Esophagus squamous epithelium (tissue), 5 donors: Measurements from ENCODE around the gene STX8. TPM values are rescaled to one million over a fixed set of nuclear protein-coding genes. Genes with fewer than 3 reads are reported as not detected.

Experiments
- DNase-seq: peaks from one replicate; lab custom pipeline; 2025; lab: John Stamatoyannopoulos, UW
- H3K27ac ChIP-seq, 4 donors: fragments of 200-600 bp; sonication (generic); one replicate each; pipeline ENCODE4 v1.5.1; 2016 to 2019; ENCODE audit warnings: mild to moderate bottlenecking in 1 of 4
- H3K27me3 ChIP-seq, 4 donors: fragments of 200-600 bp; sonication (generic); 1 replicate in 3 of 4; 2 replicates in 1 of 4; pipeline versions ENCODE4 v1.5.1 to v1.6.0; 2017 to 2021; ENCODE audit warnings: antibody characterized with exemption in 1 of 4
- H3K36me3 ChIP-seq, 3 donors: fragments of 200-600 bp; sonication (generic); one replicate each; pipeline ENCODE4 v1.5.1; 2016 to 2019
- H3K4me1 ChIP-seq, 3 donors: fragments of 200-600 bp; sonication (generic); one replicate each; pipeline ENCODE4 v1.5.1; 2017 to 2019
- H3K4me3 ChIP-seq, 4 donors: fragments of 200-600 bp; sonication (generic); 1 replicate in 3 of 4; 2 replicates in 1 of 4; pipeline ENCODE4 v1.5.1; 2016 to 2019; ENCODE audit warnings: mild to moderate bottlenecking in 2 of 4, moderate library complexity in 1 of 4
- H3K9me3 ChIP-seq, 3 donors: fragments of 200-600 bp; sonication (generic); one replicate each; pipeline ENCODE4 v1.5.1; 2016 to 2019
- POLR2A ChIP-seq, 4 donors: fragments of 450-650 bp; IDR thresholded peaks; one replicate each; pipeline ENCODE4 v1.6.1; 2017; ENCODE audit warnings: antibody characterized with exemption in 4 of 4, mild to moderate bottlenecking in 4 of 4, moderate library complexity in 3 of 4
- WGBS, 2 donors: methylation state at CpG; one replicate each; pipeline ENCODE4 v1.1.5; 2018; 5-methylcytosine and 5-hydroxymethylcytosine counted together
- intact Hi-C: fragments of 100-400 bp; cut with DNase I; formaldehyde crosslinking; loops from one replicate; pipeline ENCODE4 v1.15.0; 2022
- total RNA-seq, 4 donors: library from RNA; depleted of rRNA; stranded (reverse); fragments of >200 nt; gene quantifications; one replicate each; pipeline ENCODE4 v1.1.0, GENCODE V29; 2016
- TF ChIP-seq, protein P1 (sequence below), 6 experiments: fragments of 450-650 bp in 4 of 6; fragments of 200-600 bp in 2 of 6; sonication (generic) in 2 of 6; IDR thresholded peaks; one replicate each; pipeline ENCODE4 v1.5.1; 2016 to 2019; ENCODE audit warnings: antibody characterized with exemption in 6 of 6, mild to moderate bottlenecking in 4 of 6, moderate library complexity in 4 of 6
- donor health status: DM: yes; HTN: yes; CAD: no.

STX8 gene
- total RNA-seq, 4 donors from 2014 or later: 31.8 to 66.4 (median 46.5) TPM

DNA sequence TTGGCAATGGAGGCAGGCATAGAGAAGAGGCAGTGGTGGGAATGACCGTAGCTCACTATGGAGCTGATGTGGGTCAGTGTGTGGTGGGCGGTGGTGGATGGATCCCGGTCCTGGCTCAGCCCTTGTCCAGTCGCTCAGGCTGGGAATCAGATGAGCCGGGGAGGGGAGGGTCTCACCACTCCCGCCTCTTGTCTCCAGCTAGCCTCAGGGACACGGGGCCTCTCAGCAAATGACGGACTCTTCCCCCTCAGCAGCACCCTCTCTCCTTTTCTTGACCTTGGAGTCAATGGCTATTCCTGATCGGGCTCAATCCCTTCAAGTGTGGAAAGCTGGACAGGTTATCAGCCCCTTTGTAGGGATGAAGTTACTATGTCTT is 345.8 kb downstream of the STX8 start:
- Histone ChIP-seq H3K4me3 (no peak overlapping the region), H3K4me1 (peaks cover 7 to 75% (median 8%) of the 10 kb centered on the region in 3 donors), H3K27ac (peak overlapping the region in 3 of 4 donors; percentile 39 to 86 (median 42)), H3K36me3 (no peaks in the 10 kb centered on the region), H3K9me3 (no peaks in the 10 kb centered on the region), H3K27me3 (no peaks in the 10 kb centered on the region)
- intact Hi-C loops: no loop called here
- 80 to 82% methylated on average over 4 to 5 of the region's 9 CpGs for WGBS, 2 donors
- no peak for DNase-seq
- no peak for TF ChIP-seq POLR2A (IDR thresholded peaks at IDR 0.05)
- TF ChIP-seq, protein P1, sequence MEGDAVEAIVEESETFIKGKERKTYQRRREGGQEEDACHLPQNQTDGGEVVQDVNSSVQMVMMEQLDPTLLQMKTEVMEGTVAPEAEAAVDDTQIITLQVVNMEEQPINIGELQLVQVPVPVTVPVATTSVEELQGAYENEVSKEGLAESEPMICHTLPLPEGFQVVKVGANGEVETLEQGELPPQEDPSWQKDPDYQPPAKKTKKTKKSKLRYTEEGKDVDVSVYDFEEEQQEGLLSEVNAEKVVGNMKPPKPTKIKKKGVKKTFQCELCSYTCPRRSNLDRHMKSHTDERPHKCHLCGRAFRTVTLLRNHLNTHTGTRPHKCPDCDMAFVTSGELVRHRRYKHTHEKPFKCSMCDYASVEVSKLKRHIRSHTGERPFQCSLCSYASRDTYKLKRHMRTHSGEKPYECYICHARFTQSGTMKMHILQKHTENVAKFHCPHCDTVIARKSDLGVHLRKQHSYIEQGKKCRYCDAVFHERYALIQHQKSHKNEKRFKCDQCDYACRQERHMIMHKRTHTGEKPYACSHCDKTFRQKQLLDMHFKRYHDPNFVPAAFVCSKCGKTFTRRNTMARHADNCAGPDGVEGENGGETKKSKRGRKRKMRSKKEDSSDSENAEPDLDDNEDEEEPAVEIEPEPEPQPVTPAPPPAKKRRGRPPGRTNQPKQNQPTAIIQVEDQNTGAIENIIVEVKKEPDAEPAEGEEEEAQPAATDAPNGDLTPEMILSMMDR (IDR thresholded peaks at IDR 0.05): no peak

- DNase-seq: no peak
- WGBS, 2 donors: 78 to 88% methylated on average over 4 to 13 of the region's 20 CpGs
- no peak overlapping the region for H3K4me3 ChIP-seq
- H3K27ac ChIP-seq: peak overlapping the region in 3 of 4 donors; percentile 42 to 86 (median 55)
- no peaks in the 10 kb centered on the region for H3K9me3 ChIP-seq
- H3K36me3 ChIP-seq: peaks cover 0 to 1% (median 0%) of the 10 kb centered on the region in 3 donors
- TF ChIP-seq, protein P1 (IDR thresholded peaks at IDR 0.05): no peak
- TF ChIP-seq POLR2A (IDR thresholded peaks at IDR 0.05): no peak
- no peaks in the 10 kb centered on the region for H3K27me3 ChIP-seq
- intact Hi-C loops: no loop called here
- H3K4me1 ChIP-seq: peaks cover 7 to 79% (median 8%) of the 10 kb centered on the region in 3 donors
These were observed 346.3 kb downstream of the STX8 start for GRCh38 chr17:9229160-9229825.

DNA sequence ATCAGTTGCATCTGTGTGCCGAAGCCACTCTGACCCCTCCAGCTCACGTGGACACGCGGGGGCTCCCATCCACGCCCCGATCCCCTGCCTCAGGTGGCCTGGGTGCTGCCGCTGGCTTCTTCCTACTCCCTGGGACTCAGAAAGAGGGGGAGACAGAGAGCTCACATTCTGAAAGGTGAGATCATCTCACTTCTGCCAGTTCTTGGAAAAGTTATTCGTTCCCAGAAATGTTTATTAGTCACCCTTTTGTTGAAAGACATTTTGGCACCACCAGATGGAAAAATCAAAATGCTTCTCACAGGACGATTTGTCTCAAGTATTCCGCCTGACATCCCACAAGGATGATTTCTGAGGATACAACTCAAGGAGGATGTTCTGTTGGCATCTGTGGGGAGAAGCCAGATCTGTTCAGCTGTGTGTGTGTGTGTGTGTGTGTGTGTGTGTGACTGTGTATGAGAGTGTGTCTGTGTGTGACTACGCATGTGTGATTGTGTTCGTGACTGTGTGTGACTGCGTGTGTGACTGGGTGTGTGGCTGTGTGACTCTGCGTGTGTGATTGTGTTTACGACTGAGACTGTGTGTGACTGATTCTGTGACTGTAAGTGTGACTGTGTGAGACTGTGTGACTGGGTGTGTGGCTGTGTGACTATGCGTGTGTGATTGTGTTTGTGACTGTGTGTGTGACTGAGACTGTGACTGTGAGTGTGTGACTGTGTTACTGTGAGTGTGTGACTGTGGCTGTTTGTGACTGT is 347.0 kb downstream of the STX8 start:
- peaks cover 0 to 8% (median 0%) of the 10 kb centered on the region in 3 donors for H3K36me3 ChIP-seq
- H3K4me1 ChIP-seq: peaks cover 7 to 80% (median 8%) of the 10 kb centered on the region in 3 donors
- TF ChIP-seq, protein P1 (IDR thresholded peaks at IDR 0.05): no peak
- TF ChIP-seq POLR2A (IDR thresholded peaks at IDR 0.05): no peak
- no peak overlapping the region for H3K4me3 ChIP-seq
- DNase-seq: no peak
- WGBS, 2 donors: 22 to 50% methylated on average over 11 to 16 of the region's 16 CpGs
- no peaks in the 10 kb centered on the region for H3K27me3 ChIP-seq
- H3K27ac ChIP-seq: peak overlapping the region; percentile 63 to 86 (median 80)
- no peaks in the 10 kb centered on the region for H3K9me3 ChIP-seq
- intact Hi-C loops: no loop called here

GRCh38 chr17:9227819-9228407 is 347.7 kb downstream of the STX8 start:
- peak overlapping the region; percentile 63 to 86 (median 80) for H3K27ac ChIP-seq

DNA sequence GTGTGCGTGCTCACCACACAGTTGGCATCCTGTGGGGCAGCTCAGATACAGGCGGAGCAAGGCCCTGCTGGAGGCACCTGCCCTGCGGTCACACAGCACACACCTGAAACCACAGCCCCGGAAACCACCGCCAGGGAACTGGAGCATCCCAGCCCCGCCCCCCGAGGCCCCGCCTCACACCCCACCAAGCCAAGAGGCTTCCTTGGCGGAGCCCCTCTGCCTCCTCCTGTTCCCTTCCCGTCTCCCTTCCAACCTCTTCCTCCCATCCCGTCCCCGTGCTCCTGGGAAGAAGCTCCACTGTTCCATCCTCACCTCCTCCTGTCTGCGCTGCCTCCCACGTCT is 348.9 kb downstream of the STX8 start:
- Histone ChIP-seq H3K4me1 (peaks cover 7 to 65% (median 8%) of the 10 kb centered on the region in 3 donors), H3K27me3 (no peaks in the 10 kb centered on the region), H3K36me3 (peaks cover 0 to 25% (median 5%) of the 10 kb centered on the region in 3 donors), H3K9me3 (no peaks in the 10 kb centered on the region), H3K27ac (peak overlapping the region in 3 of 4 donors; percentile 14 to 64 (median 62)), H3K4me3 (no peak overlapping the region)
- WGBS, 2 donors: 42 to 56% methylated on average over 11 to 13 of the region's 14 CpGs
- TF ChIP-seq, protein P1 (IDR thresholded peaks at IDR 0.05): no peak
- no peak for TF ChIP-seq POLR2A (IDR thresholded peaks at IDR 0.05)
- DNase-seq: no peak
- intact Hi-C loops: no loop called here

More at GRCh38 chr17:9227819-9228407, 347.7 kb downstream of the STX8 start:
- H3K36me3 ChIP-seq: peaks cover 0 to 14% (median 0%) of the 10 kb centered on the region in 3 donors
- no peak for TF ChIP-seq POLR2A (IDR thresholded peaks at IDR 0.05)
- H3K4me3 ChIP-seq: no peak overlapping the region
- WGBS, 2 donors: 60 to 80% methylated on average over 12 of the region's 13 CpGs
- no peaks in the 10 kb centered on the region for H3K27me3 ChIP-seq
- no peak for DNase-seq
- no peaks in the 10 kb centered on the region for H3K9me3 ChIP-seq
- intact Hi-C loops: no loop called here
- peaks cover 7 to 76% (median 8%) of the 10 kb centered on the region in 3 donors for H3K4me1 ChIP-seq
